Upper lobe of left lung (tissue), 4 donors: ENCODE measurements around the gene ADARB1.

Experiments used
- CTCF ChIP-seq, 6 experiments: fragments of 450-650 bp in 4 of 6; fragments of 200-600 bp in 2 of 6; sonication (generic) in 2 of 6; IDR thresholded peaks; one replicate each; pipeline ENCODE4 v1.5.1; 2016 to 2019; ENCODE audit warnings: antibody characterized with exemption in 6 of 6
- EP300 ChIP-seq, 4 donors: sonication (generic); formaldehyde crosslinking; IDR thresholded peaks; one replicate each; pipeline ENCODE4 v1.5.1; 2017; ENCODE audit warnings: antibody characterized with exemption in 4 of 4, control low read depth in 2 of 4
- POLR2A ChIP-seq, 4 donors: fragments of 450-650 bp; IDR thresholded peaks; one replicate each; pipeline ENCODE4 v1.5.1; 2016 to 2017; ENCODE audit warnings: antibody characterized with exemption in 4 of 4, mild to moderate bottlenecking in 2 of 4
- POLR2AphosphoS5 ChIP-seq, 2 donors: sonication (generic); formaldehyde crosslinking; IDR thresholded peaks; one replicate each; pipeline ENCODE4 v1.5.1; 2017; ENCODE audit warnings: antibody characterized with exemption in 2 of 2

- no peak for TF ChIP-seq CTCF (IDR thresholded peaks at IDR 0.05)
- TF ChIP-seq POLR2A (IDR thresholded peaks at IDR 0.05): no peak
- no peak for TF ChIP-seq POLR2AphosphoS5 (IDR thresholded peaks at IDR 0.05)
- no peak for TF ChIP-seq EP300 (IDR thresholded peaks at IDR 0.05)
Observed at GRCh38 chr21:45202344-45202743, 128.0 kb downstream of the ADARB1 start.
